ENCODE data around the gene KIF1B. TPM values are rescaled to one million over a fixed set of nuclear protein-coding genes. Genes with fewer than 3 reads are reported as not detected.

The KIF1B gene
- total and polyA plus RNA-seq, 2 donors (not counting 1 experiment from before 2014, with no cell fraction given) = 3.5 to 16.4 TPM

DNA sequence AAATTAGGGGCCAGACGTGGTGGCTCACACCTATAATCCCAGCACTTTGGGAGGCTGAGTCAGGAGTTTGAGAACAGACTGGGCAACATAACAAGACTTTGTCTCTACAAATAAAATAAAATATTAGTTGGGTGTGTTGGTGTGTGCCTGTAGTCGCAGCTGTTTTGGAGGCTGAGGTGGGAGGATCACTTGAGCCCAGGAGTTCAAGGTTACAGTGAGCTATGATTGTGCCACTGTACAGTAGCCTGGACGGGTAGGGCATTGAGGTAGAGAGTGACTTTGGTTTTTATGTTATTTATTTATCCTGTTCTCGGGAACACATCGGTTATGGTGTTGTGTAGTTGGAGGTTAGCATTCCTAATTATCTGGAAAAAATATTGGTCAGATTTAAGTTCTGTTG, 19.5 kb downstream of the KIF1B start:
- ATAC-seq (ENCODE audit: low read depth) (no peak), DNase-seq (no peak)
- POLR2A ChIA-PET = no interaction called here
- Mint-ChIP-seq H3K27ac (no peak overlapping the region), H3K4me3 (no peak overlapping the region), H3K9me3 (ENCODE audit: insufficient read depth) (no peaks in the 10 kb centered on the region), H3K27me3 (no peaks in the 10 kb centered on the region), H3K4me1 (no peaks in the 10 kb centered on the region)
- CTCF ChIA-PET = interaction anchor here (0.7 kb wide), 1 partner anchor 14 kb away, joined by 3 read pairs; no protein-coding TSS in a partner anchor
- 96% methylated on average over 4 of the region's 5 CpGs for WGBS (ENCODE audit: insufficient coverage)
- no peaks in the 10 kb centered on the region for H3K27me3 ChIP-seq (replicated peaks in 1 of 4; ENCODE audit: control extremely low read depth in 1 of 4, control insufficient read depth in 3 of 4, insufficient read depth in 4 of 4, low read length in 3 of 4)
- H3K4me2 ChIP-seq (replicated peaks; ENCODE audit: low read depth, low read length, poor library complexity, severe bottlenecking) = no peak overlapping the region
- H3K4me1 ChIP-seq (ENCODE audit: control insufficient read depth in 2 of 2, insufficient read depth in 2 of 2, low read length in 2 of 2) = no peaks in the 10 kb centered on the region
- peaks cover 7% of the 10 kb centered on the region for H4K20me1 ChIP-seq (ENCODE audit: control insufficient read depth, insufficient read depth, low read length, poor library complexity, severe bottlenecking)
- H3K9ac ChIP-seq (ENCODE audit: low read length) = no peak overlapping the region
- no peak overlapping the region for H2AFZ ChIP-seq (ENCODE audit: insufficient read depth, low read depth, low read length, poor library complexity, severe bottlenecking)
- intact Hi-C loops (cut with micrococcal nuclease) = no loop called here
- TF ChIP-seq, protein P1, sequence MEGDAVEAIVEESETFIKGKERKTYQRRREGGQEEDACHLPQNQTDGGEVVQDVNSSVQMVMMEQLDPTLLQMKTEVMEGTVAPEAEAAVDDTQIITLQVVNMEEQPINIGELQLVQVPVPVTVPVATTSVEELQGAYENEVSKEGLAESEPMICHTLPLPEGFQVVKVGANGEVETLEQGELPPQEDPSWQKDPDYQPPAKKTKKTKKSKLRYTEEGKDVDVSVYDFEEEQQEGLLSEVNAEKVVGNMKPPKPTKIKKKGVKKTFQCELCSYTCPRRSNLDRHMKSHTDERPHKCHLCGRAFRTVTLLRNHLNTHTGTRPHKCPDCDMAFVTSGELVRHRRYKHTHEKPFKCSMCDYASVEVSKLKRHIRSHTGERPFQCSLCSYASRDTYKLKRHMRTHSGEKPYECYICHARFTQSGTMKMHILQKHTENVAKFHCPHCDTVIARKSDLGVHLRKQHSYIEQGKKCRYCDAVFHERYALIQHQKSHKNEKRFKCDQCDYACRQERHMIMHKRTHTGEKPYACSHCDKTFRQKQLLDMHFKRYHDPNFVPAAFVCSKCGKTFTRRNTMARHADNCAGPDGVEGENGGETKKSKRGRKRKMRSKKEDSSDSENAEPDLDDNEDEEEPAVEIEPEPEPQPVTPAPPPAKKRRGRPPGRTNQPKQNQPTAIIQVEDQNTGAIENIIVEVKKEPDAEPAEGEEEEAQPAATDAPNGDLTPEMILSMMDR (IDR thresholded peaks at IDR 0.05) = no peak
- no peak for TF ChIP-seq EZH2 (IDR thresholded peaks at IDR 0.05; ENCODE audit: borderline replicate concordance, insufficient read depth, low read depth, low read length, poor library complexity, severe bottlenecking)
- no peaks in the 10 kb centered on the region for H3K9me3 ChIP-seq (ENCODE audit: control extremely low read depth in 1 of 3, control insufficient read depth in 2 of 3, insufficient read depth in 1 of 3, low read length in 2 of 3)
- peaks cover 0 to 2% of the 10 kb centered on the region in 2 experiments for H3K36me3 ChIP-seq (replicated peaks in 1 of 2; ENCODE audit: control extremely low read depth in 1 of 2, control insufficient read depth in 1 of 2, extremely low read depth in 1 of 2, insufficient read depth in 2 of 2, low read length in 1 of 2)
- no peak overlapping the region for H3K4me3 ChIP-seq (ENCODE audit: control extremely low read depth in 1 of 5, extremely low read depth in 1 of 5, insufficient read depth in 1 of 5, low read depth in 2 of 5, low read length in 4 of 5)
- peaks cover 10% of the 10 kb centered on the region for H3K79me2 ChIP-seq (ENCODE audit: control insufficient read depth, insufficient read depth, low read length)
- H3K27ac ChIP-seq (ENCODE audit: low read length in 2 of 2) = no peak overlapping the region

DNA sequence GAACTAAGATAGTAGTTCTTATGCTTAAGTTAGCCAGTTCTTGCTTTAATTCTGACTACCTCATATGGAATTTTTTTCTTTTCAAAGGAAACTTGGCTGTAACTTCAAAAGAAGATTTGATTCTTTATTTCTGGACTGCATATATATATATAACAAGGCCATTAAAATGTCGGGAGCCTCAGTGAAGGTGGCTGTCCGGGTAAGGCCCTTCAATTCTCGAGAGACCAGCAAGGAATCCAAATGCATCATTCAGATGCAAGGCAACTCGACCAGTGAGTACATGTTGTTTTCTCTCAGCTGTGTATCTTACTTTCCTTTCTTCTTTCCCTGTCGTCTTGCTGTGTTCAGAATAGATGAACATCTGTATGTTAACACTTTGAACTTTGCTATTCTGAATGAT, 21.8 kb downstream of the KIF1B start:
- no peak overlapping the region for H3K9ac ChIP-seq (ENCODE audit: low read length)
- H3K4me1 ChIP-seq (ENCODE audit: control insufficient read depth in 2 of 2, insufficient read depth in 2 of 2, low read length in 2 of 2) = peaks cover 0 to 2% of the 10 kb centered on the region in 2 donors
- H3K4me1 Mint-ChIP-seq = peaks cover 7% of the 10 kb centered on the region
- no peaks in the 10 kb centered on the region for H4K20me1 ChIP-seq (ENCODE audit: control insufficient read depth, insufficient read depth, low read length, poor library complexity, severe bottlenecking)
- no peaks in the 10 kb centered on the region for H3K79me2 ChIP-seq (ENCODE audit: control insufficient read depth, insufficient read depth, low read length)
- H2AFZ ChIP-seq (ENCODE audit: insufficient read depth, low read depth, low read length, poor library complexity, severe bottlenecking) = no peak overlapping the region
- no peaks in the 10 kb centered on the region for H3K27me3 ChIP-seq (replicated peaks in 1 of 4; ENCODE audit: control extremely low read depth in 1 of 4, control insufficient read depth in 3 of 4, insufficient read depth in 4 of 4, low read length in 3 of 4)
- H3K4me2 ChIP-seq (replicated peaks; ENCODE audit: low read depth, low read length, poor library complexity, severe bottlenecking) = no peak overlapping the region
- H3K36me3 ChIP-seq (replicated peaks in 1 of 2; ENCODE audit: control extremely low read depth in 1 of 2, control insufficient read depth in 1 of 2, extremely low read depth in 1 of 2, insufficient read depth in 2 of 2, low read length in 1 of 2) = peaks cover 0 to 2% of the 10 kb centered on the region in 2 experiments
- no peak for DNase-seq
- no peak overlapping the region for H3K27ac ChIP-seq (ENCODE audit: low read length in 2 of 2)
- no CpG with 5 or more reads among the region's 5 CpGs for WGBS (ENCODE audit: insufficient coverage)
- H3K27ac Mint-ChIP-seq = no peak overlapping the region
- H3K9me3 Mint-ChIP-seq (ENCODE audit: insufficient read depth) = no peaks in the 10 kb centered on the region
- CTCF ChIA-PET = no interaction called here
- no peak overlapping the region for H3K4me3 Mint-ChIP-seq
- H3K4me3 ChIP-seq (ENCODE audit: control extremely low read depth in 1 of 5, extremely low read depth in 1 of 5, insufficient read depth in 1 of 5, low read depth in 2 of 5, low read length in 4 of 5) = no peak overlapping the region
- H3K9me3 ChIP-seq (ENCODE audit: control extremely low read depth in 1 of 3, control insufficient read depth in 2 of 3, insufficient read depth in 1 of 3, low read length in 2 of 3) = no peaks in the 10 kb centered on the region
- TF ChIP-seq, protein P1 (IDR thresholded peaks at IDR 0.05) = no peak
- TF ChIP-seq EZH2 (IDR thresholded peaks at IDR 0.05; ENCODE audit: borderline replicate concordance, insufficient read depth, low read depth, low read length, poor library complexity, severe bottlenecking) = no peak
- intact Hi-C loops (cut with micrococcal nuclease) = no loop called here
- no peaks in the 10 kb centered on the region for H3K27me3 Mint-ChIP-seq
- POLR2A ChIA-PET = no interaction called here
- no peak for ATAC-seq (ENCODE audit: low read depth)

All from B cell (primary cell).